Spleen (tissue), 11 donors: ENCODE data around the gene ESAM. TPM values are rescaled to one million over a fixed set of nuclear protein-coding genes. Genes with fewer than 3 reads are reported as not detected.
A peak's percentile ranks its signal among the peaks of the same experiment; 100 is the strongest.

Experiments used
- DNase-seq: peaks from one replicate; pipeline ENCODE4 v3.0.0-alpha.2; 2020
- H3K27ac ChIP-seq, 8 donors: fragments of 200-600 bp; sonication (generic) in 7 of 8; 1 replicate in 4 of 8; 2 replicates in 4 of 8; pipeline versions ENCODE4 v1.5.0 to v1.8.0; 2016 to 2021; ENCODE audit warnings: inconsistent platforms in 4 of 8, mild to moderate bottlenecking in 4 of 8, moderate library complexity in 1 of 8
- H3K27me3 ChIP-seq, 7 donors: fragments of 200-600 bp; sonication (generic) in 6 of 7; replicated peaks in 1 of 7; 1 replicate in 4 of 7; 2 replicates in 3 of 7; pipeline versions ENCODE4 v1.5.0 to v1.8.0; 2016 to 2021; ENCODE audit warnings: inconsistent platforms in 3 of 7, mild to moderate bottlenecking in 1 of 7
- H3K36me3 ChIP-seq, 6 donors: fragments of 200-600 bp; sonication (generic) in 5 of 6; 1 replicate in 4 of 6; 2 replicates in 2 of 6; pipeline versions ENCODE4 v1.5.0 to v1.8.0; 2016 to 2021; ENCODE audit warnings: inconsistent platforms in 2 of 6
- H3K4me1 ChIP-seq, 6 donors: fragments of 200-600 bp; sonication (generic) in 5 of 6; 1 replicate in 3 of 6; 2 replicates in 3 of 6; pipeline versions ENCODE4 v1.5.0 to v1.8.0; 2016 to 2021; ENCODE audit warnings: inconsistent platforms in 3 of 6
- H3K4me3 ChIP-seq, 8 donors: fragments of 200-600 bp; sonication (generic) in 7 of 8; 1 replicate in 4 of 8; 2 replicates in 4 of 8; pipeline versions ENCODE4 v1.5.0 to v1.8.0; 2016 to 2021; ENCODE audit warnings: inconsistent platforms in 4 of 8, mild to moderate bottlenecking in 4 of 8, moderate library complexity in 2 of 8
- H3K9me3 ChIP-seq, 8 donors: fragments of 200-600 bp; sonication (generic) in 7 of 8; 1 replicate in 4 of 8; 2 replicates in 4 of 8; pipeline versions ENCODE4 v1.5.0 to v1.8.0; 2016 to 2021; ENCODE audit warnings: inconsistent platforms in 4 of 8
- CTCF ChIP-seq, 11 experiments: fragments of 200-600 bp in 7 of 11; fragments of 450-650 bp in 4 of 11; sonication (generic) in 4 of 11; IDR thresholded peaks in 8 of 11; conservative IDR thresholded peaks in 3 of 11; 1 replicate in 7 of 11; 2 replicates in 4 of 11; pipeline versions ENCODE4 v1.4.0 to v1.8.0; 2016 to 2021; ENCODE audit warnings: antibody characterized with exemption in 11 of 11, inconsistent platforms in 4 of 11, mild to moderate bottlenecking in 1 of 11
- POLR2A ChIP-seq, 3 donors: fragments of 450-650 bp; IDR thresholded peaks; one replicate each; pipeline ENCODE4 v1.5.1; 2017; ENCODE audit warnings: antibody characterized with exemption in 3 of 3, mild to moderate bottlenecking in 1 of 3
- POLR2AphosphoS5 ChIP-seq, 3 donors: sonication (generic); formaldehyde crosslinking; IDR thresholded peaks; one replicate each; pipeline ENCODE4 v1.5.1; 2017; ENCODE audit warnings: antibody characterized with exemption in 3 of 3
- WGBS, 5 donors: extraction: QIAGEN DNeasy Blood & Tissue Kit in 3 of 5; methylation state at CpG; one replicate each; pipeline versions ENCODE4 v1.1.5 to v1.1.7; 2013 to 2018; 5-methylcytosine and 5-hydroxymethylcytosine counted together
- intact Hi-C: fragments of 100-400 bp; cut with DNase I; formaldehyde crosslinking; loops from one replicate; pipeline ENCODE4 v1.15.0; 2023; ENCODE audit warnings: low total_unique reads
- polyA plus RNA-seq, 3 donors: library from polyadenylated mRNA; stranded (reverse); fragments of 200-250 nt; gene quantifications; one replicate each; pipeline ENCODE4 v1.2.1, GENCODE V29; 2013
- total RNA-seq, 7 donors: library from RNA; depleted of rRNA in 3 of 7; stranded (reverse); fragments of >200 nt in 3 of 7; fragmentation: NEBNext Ultra II Directional in 4 of 7; extraction: Animal tissue kit (Norgen Biotek cat#: 25700) in 4 of 7; gene quantifications; one replicate each; pipeline versions ENCODE4 v1.1.0 to v1.2.1, GENCODE V29; 2016 to 2021
- donor health status: healthy with polysubstance abuse.
- donor health status: DM: no; HTN: no; CAD: no; lungs with moderate emphysema.
- donor health status: DM: no; HTN: no; CAD: no.
- donor health status: Bipolar disorder and iron deficiency.
- donor health status: healthy.
- donor health status: DM: no; HTN: no; CAD: no.
- donor health status: DM: yes; HTN: yes; CAD: no.

ESAM gene
- total and polyA plus RNA-seq, 10 donors = 14.3 to 49.2 (median 28.8) TPM

- Histone ChIP-seq H3K27ac (peak overlapping the region in 1 of 8 donors; percentile 73), H3K9me3 (no peaks in the 10 kb centered on the region), H3K4me1 (peaks cover 9 to 43% (median 18%) of the 10 kb centered on the region in 6 donors), H3K36me3 (no peaks in the 10 kb centered on the region), H3K4me3 (peak overlapping the region in 3 of 8 donors; percentile 59 to 79 (median 62)), H3K27me3 (peaks cover 0 to 31% (median 0%) of the 10 kb centered on the region in 7 donors)
- peak; percentile 72 for DNase-seq
- TF ChIP-seq POLR2A (IDR thresholded peaks at IDR 0.05) = no peak
- no peak for TF ChIP-seq CTCF (IDR thresholded peaks at IDR 0.05 in 8 of 11, conservative IDR thresholded peaks at IDR 0.05 in 3 of 11)
- TF ChIP-seq POLR2AphosphoS5 (IDR thresholded peaks at IDR 0.05) = no peak
- intact Hi-C loops = no loop called here
- 86 to 90% (median 88%) methylated on average over 21 of the region's 21 CpGs for WGBS, 5 donors
Observed at GRCh38 chr11:124738713-124739478, 23.2 kb downstream of the ESAM start.

GRCh38 chr11:124737638-124738305, 24.3 kb downstream of the ESAM start:
- H3K27me3 ChIP-seq = peaks cover 0 to 31% (median 0%) of the 10 kb centered on the region in 7 donors
- H3K27ac ChIP-seq = no peak overlapping the region
- 79 to 92% (median 87%) methylated on average over 7 of the region's 7 CpGs for WGBS, 5 donors
- intact Hi-C loops = no loop called here
- H3K9me3 ChIP-seq = no peaks in the 10 kb centered on the region
- no peak overlapping the region for H3K4me3 ChIP-seq
- DNase-seq = no peak
- peaks cover 9 to 43% (median 18%) of the 10 kb centered on the region in 6 donors for H3K4me1 ChIP-seq
- TF ChIP-seq POLR2AphosphoS5 (IDR thresholded peaks at IDR 0.05) = no peak
- no peak for TF ChIP-seq CTCF (IDR thresholded peaks at IDR 0.05 in 8 of 11, conservative IDR thresholded peaks at IDR 0.05 in 3 of 11)
- no peak for TF ChIP-seq POLR2A (IDR thresholded peaks at IDR 0.05)
- no peaks in the 10 kb centered on the region for H3K36me3 ChIP-seq

GRCh38 chr11:124736736-124737135, 25.4 kb downstream of the ESAM start:
- intact Hi-C loops = no loop called here
- H3K9me3 ChIP-seq = no peaks in the 10 kb centered on the region
- WGBS, 5 donors = 5 to 26% (median 14%) methylated on average over 3 of the region's 3 CpGs
- no peak overlapping the region for H3K27ac ChIP-seq
- peaks cover 0 to 26% (median 0%) of the 10 kb centered on the region in 7 donors for H3K27me3 ChIP-seq
- peaks cover 9 to 51% (median 18%) of the 10 kb centered on the region in 6 donors for H3K4me1 ChIP-seq
- no peak overlapping the region for H3K4me3 ChIP-seq
- DNase-seq = no peak
- TF ChIP-seq POLR2AphosphoS5 (IDR thresholded peaks at IDR 0.05) (no peak), POLR2A (IDR thresholded peaks at IDR 0.05) (no peak), CTCF (IDR thresholded peaks at IDR 0.05 in 8 of 11, conservative IDR thresholded peaks at IDR 0.05 in 3 of 11) (no peak)
- no peaks in the 10 kb centered on the region for H3K36me3 ChIP-seq

- TF ChIP-seq CTCF (IDR thresholded peaks at IDR 0.05 in 8 of 11, conservative IDR thresholded peaks at IDR 0.05 in 3 of 11) (no peak), POLR2A (IDR thresholded peaks at IDR 0.05) (no peak), POLR2AphosphoS5 (IDR thresholded peaks at IDR 0.05) (no peak)
- intact Hi-C loops = no loop called here
- H3K27ac ChIP-seq = peak overlapping the region in 2 of 8 donors; percentile 31 to 56
Observed at GRCh38 chr11:124732230-124732629, 29.9 kb downstream of the ESAM start.

More at GRCh38 chr11:124732230-124732629, 29.9 kb downstream of the ESAM start:
- 40 to 65% (median 56%) methylated on average over 4 of the region's 4 CpGs for WGBS, 5 donors
- no peak overlapping the region for H3K4me3 ChIP-seq
- H3K9me3 ChIP-seq = no peaks in the 10 kb centered on the region
- H3K4me1 ChIP-seq = peaks cover 0 to 29% (median 0%) of the 10 kb centered on the region in 6 donors
- H3K27me3 ChIP-seq = no peaks in the 10 kb centered on the region
- H3K36me3 ChIP-seq = no peaks in the 10 kb centered on the region
- no peak for DNase-seq
